GM19240 (cell line): ENCODE measurements around the gene FRYL.
"Not testable (repeated sequence)": the region's sequence is repeated elsewhere in the genome, so short reads cannot be mapped to it uniquely, and the experiment has no call there.

Source experiments
- DNase-seq: peaks from one replicate; pipeline ENCODE4 v3.0.0; 2011; ENCODE audit warnings: low spot score; ENCODE audit not compliant: insufficient read length

FRYL gene

GRCh38 chr4:48491514-48492176 lies 288.4 kb downstream of the FRYL start:
- no peak for DNase-seq

GRCh38 chr4:48490680-48491513 lies 289.2 kb downstream of the FRYL start:
- DNase-seq = no peak

- DNase-seq = no peak
These were observed 289.9 kb downstream of the FRYL start, which contains the start of gene ZAR1 for GRCh38 chr4:48490012-48490679. Gene ZAR1 (plus strand): TSS chr4:48490252. CDS start chr4:48490292, 40 bp downstream.

- no peak for DNase-seq
These were observed 290.4 kb downstream of the FRYL start for GRCh38 chr4:48489683-48490011.

GRCh38 chr4:48484494-48485168 lies 295.4 kb downstream of the FRYL start:
- DNase-seq = no peak

GRCh38 chr4:48483777-48484493 lies 296.1 kb downstream of the FRYL start:
- DNase-seq = no peak

GRCh38 chr4:48483006-48483776 lies 296.9 kb downstream of the FRYL start, which contains the start of gene SLC10A4:
Gene SLC10A4 (plus strand): TSS chr4:48483343. CDS start chr4:48483562, 219 bp downstream.
- DNase-seq = no peak

GRCh38 chr4:48481581-48481980 lies 298.5 kb downstream of the FRYL start:
- no peak for DNase-seq

GRCh38 chr4:48478273-48478672 lies 301.8 kb downstream of the FRYL start:
- no peak for DNase-seq

- DNase-seq = no peak
These were observed 304.3 kb downstream of the FRYL start for GRCh38 chr4:48475770-48476169.

- no peak for DNase-seq
These were observed 307.3 kb downstream of the FRYL start for GRCh38 chr4:48472794-48473193.

- no peak for DNase-seq
These were observed 309.5 kb downstream of the FRYL start for GRCh38 chr4:48470570-48470969.

GRCh38 chr4:48470137-48470536 lies 309.9 kb downstream of the FRYL start:
- no peak for DNase-seq

GRCh38 chr4:48467891-48468290 lies 312.2 kb downstream of the FRYL start:
- DNase-seq = no peak

- no peak for DNase-seq
These were observed 312.6 kb downstream of the FRYL start for GRCh38 chr4:48467442-48467841.

- no peak for DNase-seq
These were observed 317.7 kb downstream of the FRYL start for GRCh38 chr4:48462363-48462762.

- DNase-seq = no peak
These were observed 319.1 kb downstream of the FRYL start for GRCh38 chr4:48461000-48461399.

GRCh38 chr4:48454591-48454990 lies 325.5 kb downstream of the FRYL start:
- DNase-seq = no peak

GRCh38 chr4:48451656-48452055 lies 328.4 kb downstream of the FRYL start:
- not testable (repeated sequence) for DNase-seq

- no peak for DNase-seq
These were observed 329.3 kb downstream of the FRYL start for GRCh38 chr4:48450740-48451139.
